ENCODE results near the gene NDUFV2. TPM values are rescaled to one million over a fixed set of nuclear protein-coding genes. Genes with fewer than 3 reads are reported as not detected.

NDUFV2 gene
- total and polyA plus RNA-seq, 2 of the 8 experiments (the other 6 are each of a cell fraction or from before 2014, with no cell fraction given): 90.8 to 191 TPM

DNA sequence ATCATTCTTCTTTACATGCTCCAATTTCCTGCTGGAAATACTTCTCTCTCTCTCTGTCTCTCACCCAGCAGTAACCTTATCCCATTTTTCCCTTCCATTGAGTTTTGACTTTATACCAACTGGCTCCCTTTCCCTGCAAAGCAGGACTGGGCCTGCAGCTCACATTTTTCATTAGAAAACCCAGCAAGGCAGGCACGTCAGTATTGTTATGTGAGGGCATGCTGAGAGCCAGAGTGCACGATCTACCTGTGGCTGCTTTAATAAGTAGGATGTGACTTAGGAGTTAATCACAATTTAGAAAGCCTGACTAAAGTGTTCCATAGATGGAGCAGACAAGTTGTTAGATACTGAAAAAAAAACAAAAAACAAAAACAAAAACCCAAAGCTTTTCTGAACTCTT is 5.2 kb upstream of the NDUFV2 start:
- FAIRE-seq (no peak), DNase-seq (ENCODE audit: low read depth in 1 of 2, low spot score in 2 of 2) (no peak)
- peaks cover 0 to 18% (median 7%) of the 10 kb centered on the region in 4 experiments; a peak in 3 of 7 replicates for H3K4me1 ChIP-seq (replicated peaks in 1 of 4; ENCODE audit: control insufficient read depth in 3 of 4, insufficient read depth in 4 of 4, low read length in 3 of 4)
- no peak overlapping the region for H2BK120ac ChIP-seq (replicated peaks; ENCODE audit: low read depth, low read length)
- no peak overlapping the region for H3K9ac ChIP-seq (replicated peaks in 1 of 4; ENCODE audit: extremely low read depth in 1 of 4, low read depth in 3 of 4, low read length in 3 of 4)
- H4K8ac ChIP-seq (ENCODE audit: extremely low read depth, insufficient read depth, low read length): no peak overlapping the region
- H3K27me3 ChIP-seq (replicated peaks in 1 of 4; ENCODE audit: control insufficient read depth in 3 of 4, extremely low read depth in 1 of 4, insufficient read depth in 3 of 4, low read length in 3 of 4): no peaks in the 10 kb centered on the region
- 4% methylated on average over 2 of the region's 2 CpGs; no CpG with 5 or more reads in 1 of the 2 experiments for WGBS, 2 experiments (ENCODE audit: extremely low coverage in 1 of 2, insufficient coverage in 1 of 2, insufficient read length in 1 of 2, insufficient replicate concordance in 2 of 2, low coverage in 1 of 2, low lambda C conversion rate in 2 of 2, missing lambda C conversion rate in 1 of 2)
- ChIA-PET CTCF (ENCODE audit: partially characterized antibody) (interaction anchor here (0.7 to 1.3 kb wide), 2 partner anchors 10 to 20 kb away, joined by 3 read pairs; no protein-coding TSS in a partner anchor), POLR2A (ENCODE audit: partially characterized antibody) (no interaction called here)
- no peaks in the 10 kb centered on the region for H3K9me3 ChIP-seq (ENCODE audit: insufficient read depth in 2 of 2, low read depth in 1 of 2, low read length in 1 of 2)
- no peak overlapping the region for H2BK15ac ChIP-seq (ENCODE audit: low read length)
- H4K91ac ChIP-seq (replicated peaks; ENCODE audit: insufficient read length, low read length): no peak overlapping the region
- H3K23ac ChIP-seq (ENCODE audit: insufficient read length): no peak overlapping the region
- H2AFZ ChIP-seq (ENCODE audit: low read length): peak overlapping the region; percentile 85; the same call in 1 of the 2 replicates
- H4K20me1 ChIP-seq (replicated peaks in 1 of 2; ENCODE audit: control insufficient read depth in 1 of 2, insufficient read depth in 2 of 2, low read length in 2 of 2): no peaks in the 10 kb centered on the region
- H3K23me2 ChIP-seq (ENCODE audit: low read depth, low read length): peaks cover 4% of the 10 kb centered on the region; the same call in 1 of the 2 replicates
- no peaks in the 10 kb centered on the region for H3K79me2 ChIP-seq (ENCODE audit: control insufficient read depth in 1 of 2, insufficient read depth in 2 of 2, low read length in 2 of 2)
- H4K5ac ChIP-seq (ENCODE audit: insufficient read length, low read depth, low read length): no peak overlapping the region
- no peak overlapping the region for H2BK5ac ChIP-seq (ENCODE audit: low read depth, low read length)
- no peak overlapping the region for H2BK12ac ChIP-seq (ENCODE audit: low read depth, low read length)
- H3K4me3 ChIP-seq (ENCODE audit: extremely low read depth in 1 of 4, insufficient read depth in 2 of 4, low read depth in 3 of 4, low read length in 4 of 4): peak overlapping the region in 1 of 4 experiments; percentile 15; a peak in 2 of 8 replicates
- no peak overlapping the region for H3K4ac ChIP-seq (replicated peaks; ENCODE audit: insufficient read length, low read depth, low read length)
- peak overlapping the region; percentile 22 to 46; a peak in 2 of 4 replicates for H3K4me2 ChIP-seq (ENCODE audit: insufficient read depth in 1 of 2, low read depth in 2 of 2, low read length in 2 of 2)
- no peak for TF ChIP-seq KDM1A (IDR thresholded peaks at IDR 0.05; ENCODE audit: borderline replicate concordance, low read length)
- TF ChIP-seq SP2 (IDR thresholded peaks at IDR 0.05; ENCODE audit: low read length): no peak
- no peak for TF ChIP-seq POU5F1 (IDR thresholded peaks at IDR 0.05; ENCODE audit: low read depth, low read length)
- no peak for TF ChIP-seq ZNF274 (IDR thresholded peaks at IDR 0.05; ENCODE audit: borderline replicate concordance, extremely low read depth, low read length)
- TF ChIP-seq CREB1 (IDR thresholded peaks at IDR 0.05): no peak
- H3K18ac ChIP-seq (ENCODE audit: extremely low read depth, low read length): no peak overlapping the region
- H3K14ac ChIP-seq (ENCODE audit: insufficient read length): no peak overlapping the region
- no peak overlapping the region for H2AK5ac ChIP-seq (ENCODE audit: low read depth, low read length)
- H3K79me1 ChIP-seq (ENCODE audit: low read depth, low read length): no peaks in the 10 kb centered on the region
- H3K56ac ChIP-seq (replicated peaks; ENCODE audit: insufficient read length, low read depth, low read length): no peak overlapping the region
- H3K27ac ChIP-seq (ENCODE audit: low read depth, low read length): no peak overlapping the region
- H2BK20ac ChIP-seq (ENCODE audit: low read length): no peak overlapping the region
- no peaks in the 10 kb centered on the region for H3K36me3 ChIP-seq (ENCODE audit: control insufficient read depth in 2 of 4, insufficient read depth in 4 of 4, low read length in 3 of 4)
